NAMALWA (cell line): ENCODE data around the gene CPNE2.

Source experiments
- DNase-seq: peaks from one replicate; pipeline ENCODE4 v3.0.0-alpha.2; 2015; ENCODE audit warnings: low spot score

The CPNE2 gene

GRCh38 chr16:57192720-57193486 is 100.5 kb downstream of the CPNE2 start:
- no peak for DNase-seq

- no peak for DNase-seq
These were observed 102.1 kb downstream of the CPNE2 start for GRCh38 chr16:57194512-57194911.

- no peak for DNase-seq
These were observed 103.9 kb downstream of the CPNE2 start for GRCh38 chr16:57196286-57196685.

- no peak for DNase-seq
These were observed 104.4 kb downstream of the CPNE2 start for GRCh38 chr16:57196753-57197152.
